Measurements from ENCODE around the gene TCEAL7. TPM values are rescaled to one million over a fixed set of nuclear protein-coding genes. Genes with fewer than 3 reads are reported as not detected.
"Not testable (repeated sequence)": the region's sequence is repeated elsewhere in the genome, so short reads cannot be mapped to it uniquely, and the experiment has no call there.

TCEAL7 gene
- 1 to 10 TPM; 1.4 to 6.2 TPM for total RNA-seq

GRCh38 chrX:103329991-103330390, at the start of gene TCEAL7:
TSS of gene TCEAL7 (plus strand) at chrX:103330239. CDS start at chrX:103331404, 1,165 bp downstream.
- Histone ChIP-seq H3K36me3 (no peaks in the 10 kb centered on the region), H3K4me1 (replicated peaks) (no peaks in the 10 kb centered on the region), H3K27me3 (replicated peaks; ENCODE audit: insufficient read depth) (no peaks in the 10 kb centered on the region), H3K27ac (no peak within 1 kb of the TSS), H3K4me3 (peak within 1 kb of the TSS in 1 of 2 donors; percentile 10), H3K9me3 (no peaks in the 10 kb centered on the region)
- intact Hi-C loops (cut with DNase I), result loop anchor here (10.0 kb wide), 1 partner anchor 115 kb away; the partner anchor contains the start of gene BEX4
- DNase-seq (ENCODE audit: low spot score), result no peak
- TF ChIP-seq CTCF (IDR thresholded peaks at IDR 0.05) (no peak), POLR2AphosphoS5 (IDR thresholded peaks at IDR 0.05) (no peak), POLR2A (IDR thresholded peaks at IDR 0.05) (no peak)
- WGBS, result 15% methylated on average over 11 of the region's 11 CpGs

- Histone ChIP-seq H3K27me3 (replicated peaks; ENCODE audit: insufficient read depth) (no peaks in the 10 kb centered on the region), H3K9me3 (no peaks in the 10 kb centered on the region), H3K4me3 (no peak overlapping the region), H3K27ac (no peak overlapping the region), H3K4me1 (replicated peaks) (no peaks in the 10 kb centered on the region), H3K36me3 (no peaks in the 10 kb centered on the region)
- WGBS, result 95% methylated on average over 2 of the region's 2 CpGs
- no peak for DNase-seq (ENCODE audit: low spot score)
- intact Hi-C loops (cut with DNase I), result no loop called here
- no peak for TF ChIP-seq CTCF (IDR thresholded peaks at IDR 0.05)
- no peak for TF ChIP-seq POLR2AphosphoS5 (IDR thresholded peaks at IDR 0.05)
- no peak for TF ChIP-seq POLR2A (IDR thresholded peaks at IDR 0.05)
These were observed 36.9 kb upstream of the TCEAL7 start for GRCh38 chrX:103293118-103293517.

GRCh38 chrX:103304705-103305104, 25.3 kb upstream of the TCEAL7 start:
- Histone ChIP-seq H3K27me3 (replicated peaks; ENCODE audit: insufficient read depth) (no peaks in the 10 kb centered on the region), H3K36me3 (no peaks in the 10 kb centered on the region), H3K4me1 (replicated peaks) (no peaks in the 10 kb centered on the region), H3K27ac (no peak overlapping the region), H3K9me3 (no peaks in the 10 kb centered on the region), H3K4me3 (no peak overlapping the region)
- intact Hi-C loops (cut with DNase I), result no loop called here
- no peak for DNase-seq (ENCODE audit: low spot score)
- TF ChIP-seq POLR2A (IDR thresholded peaks at IDR 0.05) (no peak), CTCF (IDR thresholded peaks at IDR 0.05) (no peak), POLR2AphosphoS5 (IDR thresholded peaks at IDR 0.05) (no peak)

GRCh38 chrX:103305666-103306065, 24.4 kb upstream of the TCEAL7 start:
- WGBS, result 86% methylated on average over 4 of the region's 4 CpGs
- H3K4me1 ChIP-seq (replicated peaks); H3K27ac ChIP-seq; DNase-seq (ENCODE audit: low spot score); H3K9me3 ChIP-seq; H3K36me3 ChIP-seq; H3K4me3 ChIP-seq; intact Hi-C loops (cut with DNase I); H3K27me3 ChIP-seq (replicated peaks; ENCODE audit: insufficient read depth): not testable (repeated sequence)

GRCh38 chrX:103309860-103310554, 20.0 kb upstream of the TCEAL7 start:
- no peaks in the 10 kb centered on the region for H3K9me3 ChIP-seq
- H3K4me1 ChIP-seq (replicated peaks), result no peaks in the 10 kb centered on the region
- intact Hi-C loops (cut with DNase I), result no loop called here
- WGBS, result 22% methylated on average over 27 of the region's 32 CpGs
- peak overlapping the region; percentile 46 to 55 for H3K4me3 ChIP-seq
- H3K27ac ChIP-seq, result peak overlapping the region; percentile 53 to 64
- TF ChIP-seq CTCF (IDR thresholded peaks at IDR 0.05) (no peak), POLR2AphosphoS5 (IDR thresholded peaks at IDR 0.05) (no peak), POLR2A (IDR thresholded peaks at IDR 0.05) (no peak)
- DNase-seq (ENCODE audit: low spot score), result no peak
- H3K36me3 ChIP-seq, result no peaks in the 10 kb centered on the region
- no peaks in the 10 kb centered on the region for H3K27me3 ChIP-seq (replicated peaks; ENCODE audit: insufficient read depth)

All from prostate gland (tissue), 2 donors.